Femur (tissue), 1 donor: ENCODE results near the gene EP400.
"Not testable (repeated sequence)": the region's sequence is repeated elsewhere in the genome, so short reads cannot be mapped to it uniquely, and the experiment has no call there.

Experiments
- DNase-seq: peaks from one replicate; pipeline ENCODE4 v3.0.0-alpha.2; 2017

EP400 gene

DNA sequence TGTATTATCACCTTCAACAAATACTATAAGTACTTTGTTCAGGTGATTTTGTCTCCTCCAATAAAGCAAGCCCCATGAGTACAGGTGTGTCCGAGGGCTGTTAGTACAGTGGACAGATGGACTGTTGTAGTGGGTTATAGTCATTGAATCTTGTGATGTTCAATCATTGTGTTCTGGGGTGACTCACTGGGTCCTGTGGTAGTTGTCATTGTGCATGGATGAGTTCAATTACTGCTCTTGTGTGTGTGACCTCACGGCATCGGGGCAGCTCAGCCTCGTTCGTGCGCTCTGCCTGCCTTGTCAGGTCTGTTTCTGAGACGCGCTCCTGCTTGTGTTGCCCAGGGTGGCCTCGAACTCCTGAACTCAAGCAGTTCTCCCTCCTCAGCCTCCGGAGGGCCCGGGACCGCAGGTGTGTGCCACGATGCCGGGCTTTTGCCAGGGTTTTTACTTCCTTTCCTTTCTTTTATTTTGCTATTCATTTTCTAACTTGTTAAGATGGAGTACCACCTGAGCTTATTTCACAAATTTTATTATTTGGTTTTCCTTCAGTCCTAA lies 122.2 kb downstream of the EP400 start:
- DNase-seq: no peak

DNA sequence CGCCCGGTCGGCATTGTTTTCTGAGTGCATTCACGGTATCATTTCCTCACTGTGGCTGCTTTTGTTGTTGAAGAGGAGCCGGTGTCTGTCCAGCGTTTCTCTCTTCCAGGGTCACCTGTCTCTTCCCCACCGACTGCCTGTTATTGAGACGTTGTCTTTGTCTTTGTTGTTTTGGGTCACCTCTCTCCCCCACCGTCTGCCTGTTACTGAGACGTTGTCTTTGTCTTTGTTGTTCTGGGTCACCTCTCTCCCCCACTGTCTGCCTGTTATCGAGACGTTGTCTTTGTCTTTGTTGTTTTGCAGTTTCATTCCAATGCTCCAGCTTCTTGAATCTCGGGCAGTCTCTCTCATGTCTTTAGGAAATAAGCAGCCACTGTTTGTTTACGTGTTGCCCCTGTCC lies 124.5 kb downstream of the EP400 start:
- DNase-seq: no peak

DNA sequence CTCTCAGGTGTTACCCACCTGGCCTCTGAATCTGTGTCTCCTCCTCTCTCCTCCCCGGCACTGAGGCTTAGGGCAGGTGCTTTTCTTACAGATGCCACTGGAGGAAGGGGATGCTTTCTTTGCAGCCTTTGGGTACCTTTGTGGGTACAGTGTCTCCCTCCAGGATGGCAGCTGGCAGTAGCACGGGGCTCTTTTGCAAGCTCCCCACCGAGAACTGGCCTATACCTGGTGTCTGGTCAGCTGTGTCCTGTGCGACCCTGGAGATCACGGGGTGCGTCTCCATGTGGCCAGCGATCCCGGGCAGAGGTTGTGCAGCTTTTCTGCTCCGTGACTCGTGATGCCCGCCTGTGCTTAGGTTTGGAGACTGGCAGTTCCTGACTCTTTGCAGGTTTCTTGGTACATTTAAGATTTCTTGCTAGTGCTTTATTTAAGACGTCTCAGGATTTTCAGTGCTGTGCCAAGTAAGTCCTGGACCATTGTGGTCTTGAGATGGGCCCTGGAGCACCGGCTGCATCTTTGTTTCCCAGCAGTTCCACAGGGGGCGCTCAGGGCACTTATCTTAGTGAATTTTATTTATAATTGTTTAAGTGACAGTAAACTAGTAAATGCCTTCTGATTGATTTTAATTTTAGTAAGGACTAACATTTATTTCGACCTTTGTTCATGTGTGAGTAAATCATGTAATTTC lies 125.4 kb downstream of the EP400 start:
- DNase-seq: no peak

DNA sequence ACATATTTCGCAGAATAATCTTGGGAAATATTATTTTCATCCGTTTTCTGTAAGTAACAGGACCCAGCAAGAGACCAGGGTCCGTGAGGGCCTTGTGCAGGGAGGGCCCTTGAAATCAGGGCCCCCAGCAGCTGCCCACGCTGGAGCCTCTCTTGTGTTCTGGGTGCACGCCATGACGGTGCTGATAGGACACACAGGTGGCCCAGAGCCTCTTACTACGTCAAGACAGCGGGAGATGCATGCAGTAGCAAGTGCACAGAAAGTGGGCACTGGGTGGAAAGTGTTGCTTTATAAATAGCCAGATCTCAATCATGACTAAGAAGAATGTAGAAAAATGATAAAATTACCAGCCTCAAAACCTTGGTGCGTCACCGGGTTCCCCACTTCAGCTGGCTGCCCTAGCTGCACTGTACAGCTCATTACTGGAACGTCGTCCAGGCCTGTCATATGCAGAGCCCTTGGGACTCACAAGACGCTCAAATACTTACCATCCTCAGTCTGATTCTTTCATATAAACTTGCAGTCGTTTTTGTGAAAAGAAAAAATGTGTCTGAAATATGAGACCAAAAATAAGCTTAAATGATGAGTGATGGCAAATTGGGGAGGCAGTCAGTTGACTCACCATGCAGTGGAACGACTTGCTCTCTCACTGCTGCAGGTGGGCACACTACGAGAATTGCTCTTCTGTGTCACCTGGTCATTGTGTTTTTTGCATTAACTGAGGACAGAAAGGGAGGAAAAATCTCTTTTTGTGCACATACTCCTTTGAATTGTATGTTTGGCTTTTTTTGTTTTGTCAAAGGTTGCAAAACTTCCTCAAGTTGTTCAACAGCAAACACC lies 126.2 kb downstream of the EP400 start:
- no peak for DNase-seq

DNA sequence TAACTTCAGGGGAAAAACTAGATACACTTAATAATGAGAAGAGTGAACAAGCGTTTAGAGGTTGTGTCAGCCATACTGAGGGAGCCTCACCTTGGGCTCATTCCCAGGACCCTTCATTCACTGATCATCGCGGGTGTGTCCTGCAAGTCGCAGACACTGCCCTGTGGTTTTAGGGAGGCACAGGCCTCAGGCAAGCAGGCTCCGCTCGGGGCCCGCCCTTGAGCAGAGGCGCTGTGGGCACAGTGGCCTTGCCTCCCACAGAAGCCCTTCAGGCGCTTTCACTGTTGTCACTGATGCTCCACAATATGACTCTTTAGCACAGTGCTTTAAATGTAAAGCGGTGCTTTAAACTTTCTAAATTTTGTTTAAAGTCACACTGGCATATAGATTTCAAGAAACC lies 127.0 kb downstream of the EP400 start:
- DNase-seq: no peak

DNA sequence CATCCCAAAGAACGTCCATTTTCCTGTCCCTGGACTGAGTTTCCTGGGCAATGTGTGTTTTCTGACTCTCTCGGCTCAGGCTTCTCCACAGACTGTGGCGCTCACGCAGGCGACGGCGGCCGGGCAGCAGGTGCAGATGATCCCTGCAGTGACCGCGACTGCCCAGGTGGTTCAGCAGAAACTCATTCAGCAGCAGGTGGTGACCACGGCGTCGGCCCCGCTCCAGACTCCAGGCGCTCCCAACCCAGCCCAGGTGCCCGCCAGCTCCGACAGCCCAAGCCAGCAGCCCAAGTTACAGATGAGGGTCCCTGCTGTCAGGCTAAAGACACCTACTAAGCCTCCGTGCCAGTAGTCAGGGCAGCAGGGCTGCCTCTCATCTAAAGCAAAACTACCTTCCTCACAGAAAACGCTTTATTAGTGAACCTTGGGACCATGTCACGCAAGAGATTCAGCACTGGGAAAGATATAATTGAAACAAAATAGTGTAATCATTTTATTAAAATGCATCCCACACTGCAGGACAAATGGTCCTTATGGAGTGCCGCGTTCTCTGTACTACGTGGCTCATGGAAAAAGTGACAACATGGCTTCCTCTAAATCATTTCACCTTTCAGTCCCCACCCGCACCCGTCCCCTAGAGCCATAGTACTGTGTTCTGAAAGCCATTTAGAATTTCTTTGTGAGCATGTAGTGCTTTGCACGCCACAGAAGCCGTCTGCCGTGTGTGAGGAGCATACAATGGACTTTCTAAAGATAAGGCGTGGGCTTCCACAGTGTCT lies 127.8 kb downstream of the EP400 start:
- no peak for DNase-seq

DNA sequence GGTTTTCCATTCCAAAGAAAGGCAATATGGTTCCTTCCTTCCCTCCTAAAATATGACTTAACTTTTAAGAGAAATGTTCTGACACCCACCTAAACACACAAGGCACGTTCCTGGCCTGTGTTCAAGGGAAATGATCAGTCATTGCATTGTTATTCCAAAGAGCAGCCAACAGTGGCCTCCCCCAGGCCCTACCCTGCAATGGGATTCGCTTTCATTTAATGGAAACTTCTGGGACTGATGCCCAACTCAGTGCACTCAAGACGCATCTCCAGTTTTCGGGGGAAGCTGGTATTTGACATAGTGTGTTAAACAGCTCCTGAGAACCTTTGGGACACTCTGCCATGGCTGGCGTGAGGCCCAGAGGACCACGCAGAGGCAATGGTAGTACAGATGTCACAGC lies 128.4 kb downstream of the EP400 start:
- DNase-seq: peak; percentile 70

DNA sequence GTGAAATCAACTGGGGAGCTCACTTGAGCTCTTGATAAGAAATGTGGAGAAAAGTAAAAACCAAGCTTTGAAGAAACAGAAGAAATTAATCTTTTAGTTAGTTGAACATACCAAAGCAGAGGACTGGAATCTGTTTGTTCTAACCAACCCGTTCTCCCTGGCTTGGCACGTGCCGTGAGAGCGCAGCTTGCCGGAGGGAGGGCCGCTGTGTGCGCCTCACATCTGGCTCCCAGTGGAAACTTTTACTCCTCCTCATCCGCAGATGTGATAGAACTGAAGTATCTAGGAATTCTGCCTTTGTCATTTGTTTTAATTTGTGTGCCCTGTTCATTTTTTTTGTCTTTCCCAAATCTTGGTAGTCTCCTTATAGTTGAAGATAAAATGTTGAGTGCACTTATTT lies 129.5 kb downstream of the EP400 start:
- DNase-seq: no peak

DNA sequence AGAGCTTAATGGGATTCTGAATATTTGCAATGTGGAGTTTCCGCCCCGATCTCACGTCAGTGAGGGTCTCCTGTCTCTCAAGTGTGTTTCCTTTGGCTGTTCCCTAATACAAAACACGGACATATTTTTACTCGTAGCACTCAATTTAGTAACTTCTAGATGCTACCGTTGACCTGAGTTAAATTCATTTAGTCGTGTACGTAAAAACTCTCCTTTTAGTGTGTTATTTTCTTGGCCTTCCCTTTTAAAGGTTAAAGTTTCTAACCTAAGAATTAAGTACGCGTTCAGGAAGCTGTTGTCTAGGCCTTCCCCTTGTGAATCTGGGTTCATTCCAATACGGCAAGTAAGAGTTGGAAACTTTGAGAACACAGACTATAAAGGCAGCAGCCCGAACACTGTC lies 130.0 kb downstream of the EP400 start:
- DNase-seq: no peak

DNA sequence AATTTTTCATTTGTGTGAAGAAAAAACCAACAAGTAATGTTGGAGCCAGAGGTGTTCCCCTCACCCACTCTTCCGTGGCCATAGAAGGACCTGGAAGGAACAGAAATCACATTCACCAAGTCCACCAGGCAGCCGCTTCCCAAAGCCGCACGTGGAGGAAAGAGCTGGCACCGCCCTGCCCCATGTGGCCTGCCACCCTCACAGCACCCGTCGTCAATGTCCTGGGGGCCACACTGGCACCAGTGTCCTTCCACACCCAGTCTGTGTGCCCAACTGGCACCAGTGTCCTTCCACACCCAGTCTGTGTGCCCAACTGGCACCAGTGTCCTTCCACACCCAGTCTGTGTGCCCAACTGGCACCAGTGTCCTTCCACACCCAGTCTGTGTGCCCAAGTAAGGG lies 130.8 kb downstream of the EP400 start:
- not testable (repeated sequence) for DNase-seq

DNA sequence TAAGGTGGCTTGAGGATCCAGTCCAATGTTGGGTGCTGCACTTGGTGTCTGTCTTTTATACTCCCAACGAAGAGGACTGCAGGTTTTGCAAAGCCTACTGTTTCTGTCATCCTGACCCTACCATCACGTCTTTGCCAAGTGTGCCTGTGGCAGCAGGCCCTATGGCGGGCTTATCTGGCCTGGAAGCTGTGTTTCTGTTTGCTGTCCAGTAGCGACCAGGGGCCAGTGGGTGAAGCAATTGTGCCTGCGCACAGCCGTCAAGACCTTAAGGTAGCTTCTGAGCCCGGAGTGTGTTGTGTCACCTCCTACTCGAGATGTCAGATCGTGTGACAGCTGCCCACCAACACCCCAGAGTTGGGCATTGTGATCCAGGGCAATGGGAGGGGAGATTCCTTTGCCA lies 131.7 kb downstream of the EP400 start:
- DNase-seq: peak; percentile 17

DNA sequence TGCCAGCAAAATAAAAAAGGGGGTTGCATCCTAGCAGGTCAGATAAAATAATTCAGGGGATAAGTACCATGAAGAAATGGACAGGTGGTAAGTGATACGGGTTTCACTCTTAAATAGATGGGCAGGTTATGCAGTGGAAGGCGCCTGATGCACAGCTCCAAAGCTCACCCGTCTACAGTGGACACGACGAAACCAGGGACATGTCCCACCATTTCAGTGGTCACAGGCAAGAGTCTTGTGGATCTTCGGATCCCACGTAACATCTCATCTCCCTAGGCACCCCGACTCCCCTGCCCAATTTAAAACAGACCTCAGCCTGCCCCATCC lies 133.8 kb downstream of the EP400 start:
- no peak for DNase-seq

DNA sequence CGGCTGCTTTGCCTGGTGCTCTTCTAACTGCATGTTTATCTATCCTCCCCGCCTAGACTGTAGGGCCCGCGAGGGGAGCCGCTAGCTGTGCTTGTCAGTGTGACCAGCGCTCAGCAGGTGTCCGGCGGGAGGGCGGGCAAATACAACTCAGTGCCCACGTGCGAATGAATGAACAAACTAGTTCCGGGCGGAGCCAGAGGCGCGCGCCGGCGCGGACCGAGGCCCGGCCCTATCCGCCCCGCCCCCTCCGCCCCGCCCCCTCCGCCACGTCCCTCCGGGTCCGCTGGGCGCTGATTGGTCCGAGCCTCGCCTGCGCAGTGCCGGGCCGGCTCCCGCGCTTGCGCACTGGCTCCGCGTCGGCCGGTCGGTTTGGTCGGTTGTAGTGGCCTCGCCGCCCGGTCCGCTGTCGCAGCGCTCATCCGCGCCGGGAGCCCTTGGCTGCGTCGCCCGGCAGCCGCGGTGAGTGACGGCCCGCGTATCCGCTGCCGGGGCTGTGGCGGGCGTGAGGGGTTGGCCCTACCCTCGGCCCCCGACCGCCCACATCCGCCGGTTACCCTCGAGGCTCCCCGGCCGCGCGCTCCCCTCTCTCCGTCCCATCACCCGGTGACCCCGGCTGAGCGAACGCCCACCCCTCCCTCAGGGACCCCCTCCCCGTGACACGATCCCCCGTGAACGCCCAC lies 134.3 kb downstream of the EP400 start:
- peak; percentile 96 for DNase-seq

DNA sequence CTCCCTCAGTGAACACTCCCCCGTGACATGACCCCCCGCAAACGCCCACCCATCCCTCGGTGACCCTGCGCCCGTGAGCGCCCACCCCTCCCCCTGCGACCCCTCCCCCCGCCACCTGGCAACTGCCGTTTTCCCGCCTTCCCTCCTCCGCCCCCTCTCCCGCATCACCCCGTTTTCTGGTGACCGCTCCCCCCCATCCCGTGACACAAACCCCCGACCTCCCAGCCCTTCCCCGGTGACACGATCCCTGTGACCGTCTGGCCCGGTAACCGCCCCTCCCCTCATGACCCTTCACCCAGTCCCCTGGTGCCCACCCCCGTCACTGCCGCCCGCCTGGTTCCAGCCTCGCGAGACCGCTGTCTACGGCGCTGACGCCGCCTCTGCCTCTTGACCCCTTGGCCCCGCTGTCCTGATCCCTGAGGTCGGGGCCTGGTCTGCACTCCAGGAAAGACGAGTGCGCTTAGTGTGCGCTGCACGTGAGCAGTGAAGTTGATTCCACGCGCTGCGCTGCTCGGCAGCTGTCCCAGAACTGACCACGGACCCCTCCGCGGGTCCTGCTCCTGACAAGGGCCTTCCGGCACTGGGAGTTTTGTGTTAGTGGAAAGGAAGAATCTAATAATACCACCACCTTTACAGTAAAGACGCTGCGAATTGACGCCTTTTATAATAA lies 135.0 kb downstream of the EP400 start:
- peak; percentile 73 for DNase-seq

DNA sequence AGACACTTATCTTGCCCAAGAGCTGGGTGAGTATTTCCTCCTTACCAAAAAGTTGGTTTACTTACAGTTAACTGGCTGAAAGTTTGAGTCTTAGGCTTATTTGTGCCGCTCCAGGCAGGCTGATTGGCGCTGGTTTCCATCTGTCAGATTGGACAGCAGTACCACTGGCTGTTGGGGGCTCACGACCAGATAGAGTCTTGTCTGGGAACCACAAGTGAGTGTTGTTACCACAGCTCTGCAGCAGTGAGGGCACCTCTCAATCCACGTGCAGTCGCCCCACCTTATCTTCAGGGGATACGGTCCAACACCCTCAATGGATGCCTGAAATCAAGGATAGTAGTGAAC lies 135.5 kb downstream of the EP400 start:
- DNase-seq: peak; percentile 21

DNA sequence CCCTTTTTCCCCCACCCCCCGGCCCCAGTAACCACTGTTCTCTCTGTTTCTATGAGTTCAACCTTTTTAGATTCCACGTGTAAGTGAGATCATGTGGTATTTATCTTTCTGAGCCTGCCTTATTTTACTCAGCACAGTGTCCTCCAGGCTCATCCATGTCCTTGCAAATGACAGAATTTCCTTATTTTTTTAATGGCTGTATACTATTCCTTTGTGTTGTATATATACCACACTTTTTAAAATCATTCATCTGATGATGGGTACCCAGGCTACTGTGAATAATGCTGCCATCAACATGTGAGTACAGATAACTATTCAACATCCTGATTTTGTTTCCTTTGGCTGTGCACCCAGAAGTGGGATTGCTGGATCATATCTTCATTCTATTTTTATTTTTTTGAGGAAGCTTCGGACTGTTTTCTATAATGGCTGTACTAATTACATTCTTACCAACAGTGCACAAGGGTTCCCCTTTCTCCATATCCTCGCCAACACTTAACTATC lies 139.7 kb downstream of the EP400 start:
- no peak for DNase-seq

DNA sequence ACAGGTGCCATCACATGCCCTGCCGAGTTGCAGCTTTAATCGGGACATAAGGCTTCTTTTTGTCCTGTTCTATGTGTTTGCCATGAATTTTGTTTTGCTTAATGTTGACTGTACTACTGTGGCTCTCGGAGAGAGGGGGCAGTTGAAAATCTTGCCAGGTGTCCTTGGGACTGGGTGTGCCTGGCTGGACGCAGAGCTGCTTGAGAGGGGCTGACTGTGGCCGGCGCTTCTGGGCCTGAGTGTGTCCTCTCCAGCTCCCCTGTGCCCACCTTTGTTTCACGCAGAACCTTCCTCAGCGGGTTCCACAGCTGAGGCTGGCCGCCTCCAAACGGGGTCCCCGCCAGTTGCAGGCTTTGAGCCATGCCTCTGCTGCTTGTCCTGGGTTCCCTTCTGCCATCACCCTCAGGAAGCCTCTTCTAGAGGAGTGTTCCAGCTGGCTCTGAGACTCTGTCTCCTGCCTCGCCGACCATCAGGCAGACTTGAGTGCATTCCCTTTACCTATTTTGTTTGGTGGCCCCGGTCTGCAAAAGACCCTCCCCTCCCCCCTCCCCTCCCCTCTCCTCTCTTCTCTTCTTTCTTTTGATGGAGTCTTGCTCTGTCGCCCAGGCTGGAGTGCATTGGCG lies 144.6 kb downstream of the EP400 start:
- no peak for DNase-seq

DNA sequence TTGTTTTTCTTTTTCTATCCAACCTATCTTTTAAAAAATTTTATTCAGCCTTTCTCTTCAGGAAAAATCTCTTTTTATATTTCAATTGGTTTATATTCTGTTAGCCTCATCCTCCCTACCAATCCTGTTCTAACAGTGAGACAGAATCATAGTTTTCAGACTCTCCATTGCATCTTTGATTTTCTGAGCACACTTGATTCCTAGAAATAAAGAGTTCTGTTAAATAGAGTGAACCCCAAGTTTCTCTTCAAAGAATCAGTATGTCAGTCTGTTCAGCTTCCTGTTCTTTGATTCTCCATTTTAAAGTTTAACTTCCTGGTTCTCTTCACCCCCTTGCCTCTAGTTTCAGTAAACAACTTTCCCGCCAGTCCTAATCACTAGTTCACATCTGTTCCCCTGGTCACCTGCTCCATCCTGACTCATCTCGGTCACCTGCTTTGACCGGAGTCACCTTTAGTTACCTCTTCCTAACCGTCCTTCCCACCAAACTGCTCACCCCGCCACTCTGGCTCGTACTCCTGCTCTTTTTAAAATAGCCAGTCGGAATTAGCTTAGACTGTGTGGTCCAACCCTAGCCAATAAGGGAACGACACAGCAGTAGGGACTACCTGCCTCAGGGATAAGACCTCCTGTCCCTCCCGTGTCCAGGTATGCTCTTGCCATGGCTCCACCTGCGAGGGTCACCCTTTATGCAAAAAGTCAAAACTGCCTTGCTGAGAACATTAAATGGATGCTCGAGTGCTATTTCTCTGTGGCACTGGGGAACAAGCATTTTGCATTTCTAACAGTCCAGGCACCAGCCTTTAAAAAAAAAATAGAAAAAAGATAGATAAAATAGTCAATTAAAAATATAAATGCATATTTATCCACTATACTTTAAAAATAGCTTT lies 146.0 kb downstream of the EP400 start:
- DNase-seq: no peak

DNA sequence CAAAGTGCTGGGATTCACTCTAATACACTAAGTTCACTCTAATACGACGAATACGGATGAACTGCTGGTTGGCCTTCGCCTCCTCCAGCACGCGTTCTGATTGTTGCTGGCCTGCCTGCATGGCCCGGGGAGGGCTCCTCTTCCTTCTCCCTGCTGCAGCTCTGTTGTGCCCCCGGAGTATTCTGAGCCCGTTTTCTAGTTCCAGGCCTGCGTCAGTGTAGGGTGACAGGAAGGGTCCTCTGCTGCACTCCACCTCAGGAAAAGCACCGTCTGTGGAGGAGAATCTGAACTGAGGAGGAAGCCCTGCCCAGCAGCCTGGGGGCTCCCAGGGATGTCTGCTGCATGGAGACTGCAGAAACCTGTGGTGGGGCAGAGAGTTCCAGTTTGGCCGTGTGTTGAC lies 150.0 kb downstream of the EP400 start:
- no peak for DNase-seq

DNA sequence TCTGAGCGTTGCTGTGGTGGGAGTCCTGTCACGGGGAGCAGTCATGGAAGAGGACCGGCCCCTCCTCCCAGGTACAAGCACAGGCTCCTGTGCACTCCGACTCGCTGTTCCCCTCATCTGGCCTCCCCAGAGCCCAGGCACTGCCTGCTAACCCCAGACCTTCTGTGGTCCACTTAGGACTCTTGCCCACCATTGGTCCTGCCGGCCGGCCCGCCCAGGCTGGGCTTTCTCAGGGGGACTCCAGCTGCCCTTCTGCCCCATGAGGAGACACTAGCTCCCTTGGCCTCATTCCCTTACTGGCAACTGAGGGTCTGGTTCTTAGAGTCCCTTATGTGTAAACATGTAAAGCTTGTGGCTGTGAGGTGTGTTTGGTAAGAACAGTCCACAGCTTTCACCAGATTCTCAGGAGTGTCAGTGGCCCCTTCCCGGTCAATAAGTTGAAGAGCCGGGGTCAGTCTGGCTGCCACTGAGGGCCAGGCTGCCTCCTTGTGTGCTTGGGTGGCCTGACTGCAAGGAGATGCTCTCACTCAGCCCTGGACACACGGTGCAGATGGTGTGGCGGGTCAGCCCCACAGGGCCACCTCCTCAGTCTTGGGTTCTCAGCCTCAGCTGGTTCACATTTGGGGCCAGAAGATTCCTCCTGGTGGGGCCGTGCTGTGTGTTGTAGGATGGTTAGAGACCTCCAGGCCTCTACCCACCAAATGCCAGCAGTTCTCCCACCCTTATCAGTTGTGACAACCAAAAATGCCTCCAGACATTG lies 150.7 kb downstream of the EP400 start:
- DNase-seq: no peak
